Endodermal cell (in vitro differentiated cells): ENCODE data around the gene DENND1A. TPM values are rescaled to one million over a fixed set of nuclear protein-coding genes. Genes with fewer than 3 reads are reported as not detected.

Source experiments
- DNase-seq: peaks from one replicate; pipeline ENCODE4 v3.0.0-alpha.2; 2017
- H3K27ac ChIP-seq: 2 replicates; pipeline ENCODE4 v1.5.1; 2013; ENCODE audit warnings: mild to moderate bottlenecking, low read depth, low read length, moderate library complexity
- H3K27me3 ChIP-seq: 2 replicates; pipeline ENCODE4 v1.6.1; 2013; ENCODE audit warnings: mild to moderate bottlenecking, low read length, moderate library complexity; ENCODE audit not compliant: insufficient read depth, control insufficient read depth, poor library complexity, severe bottlenecking
- H3K36me3 ChIP-seq: 2 replicates; pipeline ENCODE4 v1.7.0; 2013; ENCODE audit warnings: mild to moderate bottlenecking, low read length, moderate library complexity; ENCODE audit not compliant: control insufficient read depth, insufficient read depth
- H3K4me1 ChIP-seq: one replicate; pipeline ENCODE4 v1.7.0; 2013; ENCODE audit warnings: low read length; ENCODE audit not compliant: control insufficient read depth, insufficient read depth
- H3K4me3 ChIP-seq: 2 replicates; pipeline ENCODE4 v1.5.1; 2013; ENCODE audit warnings: mild to moderate bottlenecking, low read length, moderate library complexity
- H3K9ac ChIP-seq: 2 replicates; pipeline ENCODE4 v1.6.1; 2013; ENCODE audit warnings: mild to moderate bottlenecking, low read length, moderate library complexity; ENCODE audit not compliant: poor library complexity, severe bottlenecking; ENCODE audit errors: extremely low read depth
- H3K9me3 ChIP-seq: 2 replicates; pipeline ENCODE4 v1.6.1; 2013; ENCODE audit warnings: mild to moderate bottlenecking, low read length, moderate library complexity; ENCODE audit not compliant: control insufficient read depth
- H3K27ac Mint-ChIP-seq: 2 replicates; pipeline ENCODE4 v1.8.0; 2020; ENCODE audit warnings: mixed read lengths
- H3K27me3 Mint-ChIP-seq: 2 replicates; pipeline ENCODE4 v1.8.0; 2021; ENCODE audit warnings: mild to moderate bottlenecking, mixed read lengths; ENCODE audit not compliant: insufficient read depth
- H3K36me3 Mint-ChIP-seq: 2 replicates; pipeline ENCODE4 v1.8.0; 2020; ENCODE audit warnings: low read depth, mixed read lengths
- H3K4me1 Mint-ChIP-seq: 2 replicates; pipeline ENCODE4 v1.8.0; 2020; ENCODE audit warnings: mixed read lengths
- H3K4me3 Mint-ChIP-seq: 2 replicates; pipeline ENCODE4 v1.8.0; 2020; ENCODE audit warnings: mild to moderate bottlenecking, moderate library complexity, mixed read lengths
- H3K9me3 Mint-ChIP-seq: 2 replicates; pipeline ENCODE4 v1.8.0; 2020; ENCODE audit warnings: mild to moderate bottlenecking, mixed read lengths
- CTCF ChIP-seq: fragments of 200-600 bp; sonication (generic); conservative IDR thresholded peaks from 2 replicates; pipeline ENCODE4 v1.5.0; 2021; ENCODE audit warnings: antibody characterized with exemption, mild to moderate bottlenecking
- WGBS, 2 experiments: methylation state at CpG; one replicate each; pipeline versions ENCODE4 v1.1.5 to v1.1.7; 2013; ENCODE audit warnings: missing lambda C conversion rate in 2 of 2, mixed read lengths in 1 of 2; ENCODE audit not compliant: insufficient coverage in 1 of 2, insufficient read length in 1 of 2; 5-methylcytosine and 5-hydroxymethylcytosine counted together
- total RNA-seq, 2 donors: library from RNA; stranded (reverse); fragmentation: NEBNext Ultra II Directional in 1 of 2; extraction: Animal tissue kit (Norgen Biotek cat#: 25700) in 1 of 2; gene quantifications; 2 replicates in 1 of 2; 3 replicates in 1 of 2; pipeline ENCODE4 v1.2.1, GENCODE V29; 2021

Gene DENND1A
- total RNA-seq, 2 donors from 2014 or later, result 29.5 to 38.4 TPM

- no peaks in the 10 kb centered on the region for H3K27me3 ChIP-seq
- no peaks in the 10 kb centered on the region for H3K9me3 ChIP-seq
- H3K9me3 Mint-ChIP-seq, result no peaks in the 10 kb centered on the region
- H3K27me3 Mint-ChIP-seq, result no peaks in the 10 kb centered on the region
- H3K4me3 ChIP-seq, result no peak overlapping the region
- no peak overlapping the region for H3K27ac ChIP-seq
- H3K27ac Mint-ChIP-seq, result no peak overlapping the region
- H3K9ac ChIP-seq, result no peak overlapping the region
- H3K36me3 Mint-ChIP-seq, result no peaks in the 10 kb centered on the region
- H3K4me3 Mint-ChIP-seq, result no peak overlapping the region
- H3K4me1 ChIP-seq, result peaks cover 26% of the 10 kb centered on the region
- H3K4me1 Mint-ChIP-seq, result peaks cover 53% of the 10 kb centered on the region
- TF ChIP-seq CTCF, result no peak
- no peak for DNase-seq
- H3K36me3 ChIP-seq, result no peaks in the 10 kb centered on the region
- WGBS, 2 experiments, result 89 to 94% methylated on average over 8 to 10 of the region's 10 CpGs
Observed at GRCh38 chr9:123481209-123481865, 448.6 kb downstream of the DENND1A start.

DNA sequence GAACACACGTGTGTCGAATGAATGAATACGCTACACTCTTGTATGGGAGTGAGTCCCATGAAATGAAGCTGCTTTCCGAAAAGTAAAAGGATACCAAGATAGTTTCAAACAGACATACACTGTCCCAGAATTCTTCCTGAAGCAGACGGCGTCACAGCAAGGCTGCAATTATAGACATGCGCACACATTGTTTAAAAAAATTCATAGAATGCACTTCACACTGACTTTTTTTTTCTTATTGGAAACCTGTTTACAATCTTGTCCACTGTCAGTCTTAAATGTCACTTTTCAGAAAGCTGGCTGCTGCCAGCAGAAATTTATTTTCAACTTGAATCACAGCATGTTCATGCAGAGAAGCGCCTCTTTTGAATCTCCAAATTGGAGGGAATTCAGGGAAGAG is 449.1 kb downstream of the DENND1A start:
- H3K27me3 Mint-ChIP-seq, result no peaks in the 10 kb centered on the region
- H3K27ac Mint-ChIP-seq, result no peak overlapping the region
- no peak overlapping the region for H3K27ac ChIP-seq
- no peak overlapping the region for H3K9ac ChIP-seq
- no peak for DNase-seq
- no peak overlapping the region for H3K4me3 Mint-ChIP-seq
- peaks cover 21% of the 10 kb centered on the region for H3K4me1 ChIP-seq
- no peaks in the 10 kb centered on the region for H3K27me3 ChIP-seq
- 94 to 99% methylated on average over 6 to 8 of the region's 8 CpGs for WGBS, 2 experiments
- H3K36me3 Mint-ChIP-seq, result no peaks in the 10 kb centered on the region
- TF ChIP-seq CTCF, result no peak
- no peaks in the 10 kb centered on the region for H3K36me3 ChIP-seq
- H3K4me3 ChIP-seq, result no peak overlapping the region
- no peaks in the 10 kb centered on the region for H3K9me3 Mint-ChIP-seq
- peaks cover 50% of the 10 kb centered on the region for H3K4me1 Mint-ChIP-seq
- H3K9me3 ChIP-seq, result no peaks in the 10 kb centered on the region

- Mint-ChIP-seq H3K4me3 (no peak overlapping the region), H3K9me3 (no peaks in the 10 kb centered on the region), H3K27me3 (no peaks in the 10 kb centered on the region), H3K36me3 (no peaks in the 10 kb centered on the region), H3K27ac (no peak overlapping the region), H3K4me1 (peaks cover 43% of the 10 kb centered on the region)
- H3K27me3 ChIP-seq, result no peaks in the 10 kb centered on the region
- no peak overlapping the region for H3K9ac ChIP-seq
- peaks cover 17% of the 10 kb centered on the region for H3K4me1 ChIP-seq
- no peak for TF ChIP-seq CTCF
- WGBS, 2 experiments, result 92 to 99% methylated on average over 6 to 9 of the region's 9 CpGs
- no peak overlapping the region for H3K27ac ChIP-seq
- DNase-seq, result no peak
- H3K36me3 ChIP-seq, result no peaks in the 10 kb centered on the region
- no peaks in the 10 kb centered on the region for H3K9me3 ChIP-seq
- H3K4me3 ChIP-seq, result no peak overlapping the region
Observed at GRCh38 chr9:123480096-123480495, 449.8 kb downstream of the DENND1A start.
